Ovary (tissue), 9 donors: ENCODE results near the gene SLMAP. TPM values are rescaled to one million over a fixed set of nuclear protein-coding genes. Genes with fewer than 3 reads are reported as not detected.

Experiments
- DNase-seq, 5 donors: peaks; one replicate each; pipeline ENCODE4 v3.0.0-alpha.2; 2019 to 2020
- H3K27ac ChIP-seq, 2 donors: fragments of 200-600 bp; one replicate each; pipeline versions ENCODE4 v1.5.1 to v1.8.0; 2019 to 2022
- H3K27me3 ChIP-seq: fragments of 200-600 bp; one replicate; pipeline ENCODE4 v1.8.0; 2022
- H3K36me3 ChIP-seq: fragments of 200-600 bp; sonication (generic); one replicate; pipeline ENCODE4 v1.5.1; 2019
- H3K4me1 ChIP-seq: one replicate; pipeline ENCODE4 v1.8.1; 2013; ENCODE audit warnings: mild to moderate bottlenecking, moderate library complexity; ENCODE audit not compliant: insufficient read depth
- H3K4me3 ChIP-seq: fragments of 200-600 bp; sonication (generic); one replicate; pipeline ENCODE4 v1.5.1; 2017
- H3K9me3 ChIP-seq, 2 donors: fragments of 200-600 bp in 1 of 2; sonication (generic) in 1 of 2; one replicate each; pipeline versions ENCODE4 v1.5.1 to v1.8.1; 2013 to 2019; ENCODE audit warnings: mild to moderate bottlenecking in 1 of 2, moderate library complexity in 1 of 2
- CTCF ChIP-seq, 3 donors: fragments of 450-650 bp in 2 of 3; fragments of 200-600 bp in 1 of 3; IDR thresholded peaks; one replicate each; pipeline versions ENCODE4 v1.5.1 to v1.8.0; 2016 to 2022; ENCODE audit warnings: antibody characterized with exemption in 3 of 3, mild to moderate bottlenecking in 1 of 3
- EP300 ChIP-seq: sonication (generic); formaldehyde crosslinking; IDR thresholded peaks from one replicate; pipeline ENCODE4 v1.6.1; 2017; ENCODE audit warnings: antibody characterized with exemption
- POLR2A ChIP-seq: fragments of 450-650 bp; IDR thresholded peaks from one replicate; pipeline ENCODE4 v1.6.1; 2017; ENCODE audit warnings: antibody characterized with exemption, mild to moderate bottlenecking, moderate library complexity
- WGBS, 3 donors: extraction: QIAGEN DNeasy Blood & Tissue Kit in 1 of 3; methylation state at CpG; one replicate each; pipeline versions ENCODE4 v1.1.5 to v1.1.7; 2013 to 2017; 5-methylcytosine and 5-hydroxymethylcytosine counted together
- intact Hi-C, 4 donors: fragments of 100-400 bp; cut with DNase I; formaldehyde crosslinking; loops; one replicate each; pipeline versions ENCODE4 v1.11.0 to v1.15.1; 2022 to 2023
- polyA plus RNA-seq, 2 donors: library from polyadenylated mRNA; stranded (reverse); fragments of 200-250 nt in 1 of 2; fragments of 350-450 nt in 1 of 2; fragmentation: Illumina TruSeq in 1 of 2; extraction: RNeasy Lipid Tissue Mini Kit (QIAGEN cat#74804) in 1 of 2; gene quantifications; one replicate each; pipeline ENCODE4 v1.2.3, GENCODE V29; 2013 to 2014
- total RNA-seq, 7 donors: library from RNA; depleted of rRNA in 2 of 7; stranded (reverse); fragments of >200 nt in 2 of 7; fragmentation: NEBNext Ultra II Directional in 3 of 7; extraction: Animal tissue kit (Norgen Biotek cat#: 25700) in 3 of 7; gene quantifications; one replicate each; pipeline versions ENCODE4 v1.1.0 to v1.2.4, GENCODE V29; 2016 to 2023
- donor health status: DM: no; HTN: no; CAD: no; lungs with moderate emphysema.
- donor health status: DM: no; HTN: no; CAD: no.
- donor health status: Bipolar disorder and iron deficiency.
- donor health status: DM: yes; HTN: yes; CAD: no.
- donor health status: DM: no; HTN: no; CAD: no.
- donor health status: DM: yes; HTN: yes; CAD: no.

The SLMAP gene
- total and polyA plus RNA-seq, 9 donors: 26.3 to 113 (median 73.8) TPM

GRCh38 chr3:57825116-57825515, 69.0 kb downstream of the SLMAP start:
- Histone ChIP-seq H3K27ac (peak overlapping the region in 1 of 2 donors; percentile 71), H3K4me1 (peaks cover 9% of the 10 kb centered on the region)
- no peak for DNase-seq

GRCh38 chr3:57826245-57826951, 70.3 kb downstream of the SLMAP start:
- intact Hi-C loops: loop anchor here in 3 of 4 donors (5.0 to 10.0 kb wide), 3 partner anchors 69 to 182 kb away; partner anchors contain the start of gene SLMAP (in 1 of the 3)
- no peak for DNase-seq
- Histone ChIP-seq H3K4me3 (no peak overlapping the region), H3K9me3 (no peaks in the 10 kb centered on the region), H3K27ac (peak overlapping the region in 1 of 2 donors; percentile 71), H3K36me3 (no peaks in the 10 kb centered on the region), H3K27me3 (no peaks in the 10 kb centered on the region), H3K4me1 (peaks cover 6% of the 10 kb centered on the region)
- TF ChIP-seq CTCF (IDR thresholded peaks at IDR 0.05): peak in 2 of 3 donors; percentile 7 to 36
- no peak for TF ChIP-seq POLR2A
- WGBS, 3 donors: 60 to 83% (median 61%) methylated on average over 1 of the region's 1 CpG

More at GRCh38 chr3:57825116-57825515, 69.0 kb downstream of the SLMAP start:
- Histone ChIP-seq H3K4me3 (no peak overlapping the region), H3K36me3 (no peaks in the 10 kb centered on the region), H3K9me3 (no peaks in the 10 kb centered on the region), H3K27me3 (no peaks in the 10 kb centered on the region)
- no peak for TF ChIP-seq EP300
- TF ChIP-seq CTCF (IDR thresholded peaks at IDR 0.05): no peak
- no peak for TF ChIP-seq POLR2A
- intact Hi-C loops: loop anchor here in 3 of 4 donors (5.0 to 10.0 kb wide), 3 partner anchors 68 to 180 kb away; partner anchors contain the start of gene SLMAP (in 1 of the 3)
- WGBS, 3 donors: 52 to 59% (median 57%) methylated on average over 3 of the region's 3 CpGs

GRCh38 chr3:57826952-57827723, 71.0 kb downstream of the SLMAP start:
- DNase-seq: no peak
- Histone ChIP-seq H3K27ac (peak overlapping the region in 1 of 2 donors; percentile 71), H3K4me1 (peaks cover 6% of the 10 kb centered on the region), H3K36me3 (no peaks in the 10 kb centered on the region), H3K4me3 (no peak overlapping the region), H3K9me3 (no peaks in the 10 kb centered on the region), H3K27me3 (no peaks in the 10 kb centered on the region)
- TF ChIP-seq CTCF (IDR thresholded peaks at IDR 0.05) (no peak), EP300 (no peak), POLR2A (no peak)
- 37 to 70% (median 44%) methylated on average over 1 of the region's 1 CpG for WGBS, 3 donors
- intact Hi-C loops: loop anchor here in 3 of 4 donors (5.0 to 10.0 kb wide), 3 partner anchors 70 to 182 kb away; partner anchors contain the start of gene SLMAP (in 1 of the 3)

- TF ChIP-seq EP300 (no peak), POLR2A (no peak), CTCF (IDR thresholded peaks at IDR 0.05) (no peak)
- no peaks in the 10 kb centered on the region for H3K9me3 ChIP-seq
- 69 to 80% (median 75%) methylated on average over 4 of the region's 4 CpGs for WGBS, 3 donors
- no peak overlapping the region for H3K27ac ChIP-seq
- H3K27me3 ChIP-seq: no peaks in the 10 kb centered on the region
- intact Hi-C loops: loop anchor here in 3 of 4 donors (5.0 to 10.0 kb wide), 3 partner anchors 70 to 183 kb away; partner anchors contain the start of gene SLMAP (in 1 of the 3)
- H3K4me3 ChIP-seq: no peak overlapping the region
- peaks cover 5% of the 10 kb centered on the region for H3K4me1 ChIP-seq
- DNase-seq: no peak
- no peaks in the 10 kb centered on the region for H3K36me3 ChIP-seq
Observed at GRCh38 chr3:57827757-57828156, 71.6 kb downstream of the SLMAP start.
